Stimulated activated CD8-positive, alpha-beta memory T cell treated with anti-CD3 and anti-CD28 coated beads, Interleukin-4, amount 100 ng/mL, for 4 hours (primary cell): Measurements from ENCODE around the gene SACM1L.
"Not testable (repeated sequence)": the region's sequence is repeated elsewhere in the genome, so short reads cannot be mapped to it uniquely, and the experiment has no call there.

Experiments used
- DNase-seq, 2 donors: peaks; one replicate each; pipeline ENCODE4 v3.0.0-alpha.2; 2020; ENCODE audit warnings: low read depth in 2 of 2, low spot score in 1 of 2

SACM1L gene

GRCh38 chr3:45692866-45693265, 3.7 kb downstream of the SACM1L start:
- DNase-seq, result no peak

- no peak for DNase-seq
These were observed 4.8 kb downstream of the SACM1L start for GRCh38 chr3:45693941-45694521.

DNA sequence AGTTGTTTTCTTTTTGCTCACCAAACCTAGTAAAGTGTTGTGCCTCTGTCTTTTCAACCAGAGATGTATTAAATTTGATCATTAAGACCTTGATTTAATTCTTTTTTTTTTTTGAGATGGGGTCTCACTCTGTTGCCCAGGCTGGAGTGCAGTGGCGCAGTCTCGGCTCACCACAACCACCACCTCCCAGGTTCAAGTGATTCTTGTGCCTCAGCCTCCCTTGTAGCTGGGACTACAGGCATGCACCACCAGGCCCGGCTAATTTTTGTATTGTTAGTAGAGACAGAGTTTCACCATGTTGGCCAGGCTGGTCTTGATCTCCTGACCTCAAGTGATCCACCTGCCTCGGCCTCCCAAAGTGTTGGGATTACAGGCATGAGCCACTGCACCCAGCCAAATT, 6.0 kb downstream of the SACM1L start:
- DNase-seq, result not testable (repeated sequence)

- no peak for DNase-seq
These were observed 11.4 kb downstream of the SACM1L start for GRCh38 chr3:45700570-45701073.

DNA sequence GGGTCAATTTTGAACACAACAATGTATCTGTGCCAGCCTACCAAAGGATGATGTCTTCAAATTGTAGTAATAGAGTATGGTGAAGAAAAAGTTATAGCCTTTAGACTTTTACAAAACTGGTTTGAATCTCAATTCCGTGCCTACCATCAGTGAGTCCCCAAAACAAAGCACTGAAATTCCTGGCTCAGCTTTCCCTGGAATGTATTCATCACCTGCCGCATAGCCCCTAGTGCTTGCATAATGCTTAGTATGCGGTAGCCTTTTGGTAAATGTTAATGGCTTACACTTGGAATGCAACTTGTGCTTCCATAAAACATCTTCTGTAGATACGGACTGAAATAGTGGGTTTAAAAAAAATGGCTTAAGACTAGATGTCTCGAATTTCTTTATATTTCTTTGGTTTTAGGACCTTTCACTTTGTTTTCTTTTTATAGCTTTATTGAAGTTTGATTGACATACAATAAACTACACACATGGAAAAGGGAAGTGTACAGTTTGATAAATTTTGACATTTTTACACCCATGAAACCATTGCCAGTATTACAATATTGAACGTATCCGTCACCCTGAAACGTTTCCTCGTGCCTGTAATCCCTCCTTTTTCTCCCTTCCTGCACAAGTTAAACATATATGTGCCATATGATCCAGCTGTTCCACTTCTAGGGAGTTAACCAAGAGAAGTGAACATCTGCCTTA, 12.1 kb downstream of the SACM1L start:
- no peak for DNase-seq

DNA sequence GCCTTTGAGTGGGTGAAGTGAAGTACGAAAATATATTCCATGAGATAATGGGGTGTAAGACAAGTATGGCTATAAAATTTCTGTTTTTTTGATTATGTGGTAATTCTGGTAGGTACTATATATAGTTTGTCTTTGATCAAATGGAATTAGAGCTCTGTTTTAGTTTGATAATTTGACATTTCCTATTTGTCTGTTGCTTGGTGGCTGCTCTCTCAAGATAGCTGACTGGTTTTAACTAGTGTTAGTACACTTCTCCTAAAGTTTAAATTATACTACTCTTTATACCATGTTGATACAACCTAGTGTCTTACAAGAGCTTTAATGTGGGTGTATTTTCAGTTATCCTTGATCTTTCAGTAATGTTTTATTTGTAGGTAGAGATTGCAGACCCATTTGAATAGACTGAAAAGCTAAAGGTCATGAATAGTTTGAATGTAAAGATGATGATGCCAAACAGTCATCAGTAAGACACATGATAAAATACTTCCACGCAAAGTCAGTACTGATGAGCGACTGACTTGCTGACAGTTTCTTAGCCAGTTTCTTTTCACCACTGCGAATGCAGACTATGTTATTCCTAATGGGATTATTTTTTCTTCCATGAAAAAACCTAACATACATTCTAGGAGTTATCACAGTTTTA, 15.2 kb downstream of the SACM1L start:
- DNase-seq, result no peak

DNA sequence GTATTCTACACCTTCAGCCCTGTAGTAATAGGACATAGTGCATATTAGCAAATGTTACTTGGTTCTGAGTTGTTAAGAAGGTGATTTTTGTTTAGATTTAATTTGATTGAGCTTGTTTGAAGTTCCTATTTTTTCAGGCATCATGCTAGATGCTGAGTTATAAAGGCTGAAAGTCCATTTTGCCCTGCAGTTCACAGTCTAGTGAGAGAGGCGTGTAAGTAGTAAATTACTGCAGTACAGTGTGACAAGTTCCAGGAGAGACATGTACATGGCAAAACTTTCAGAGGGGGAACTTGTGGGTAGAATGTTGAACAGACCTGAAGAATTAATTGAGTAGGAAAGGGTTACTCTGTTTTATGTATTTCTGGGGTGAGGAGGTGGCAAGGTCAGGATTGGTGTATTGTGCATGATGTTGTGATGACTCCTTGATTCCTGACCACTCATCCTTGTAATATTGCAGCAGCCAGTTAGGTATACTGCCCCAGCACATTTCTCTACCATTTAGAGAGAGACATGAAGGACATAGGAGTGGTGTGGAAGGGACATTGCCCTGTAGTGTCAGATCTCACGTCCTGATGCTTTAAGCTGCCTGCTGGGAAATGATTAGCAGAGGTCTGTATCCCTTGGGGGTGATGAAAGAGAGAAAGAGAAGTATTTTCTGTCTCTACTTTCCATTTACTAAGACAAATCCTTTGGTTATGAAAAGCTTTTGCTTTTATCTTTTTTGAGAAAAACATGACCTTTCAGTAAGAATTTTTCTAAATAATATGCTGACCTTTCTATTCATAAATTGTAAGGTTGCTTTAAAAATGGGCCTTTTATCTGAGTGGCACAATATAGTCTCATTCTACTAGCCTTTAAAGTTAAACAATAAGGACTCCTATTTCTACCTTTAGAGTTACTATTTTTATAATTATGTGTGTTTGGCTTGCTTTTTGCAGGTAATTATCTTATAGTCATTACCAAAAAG, 16.9 kb downstream of the SACM1L start:
- no peak for DNase-seq

DNA sequence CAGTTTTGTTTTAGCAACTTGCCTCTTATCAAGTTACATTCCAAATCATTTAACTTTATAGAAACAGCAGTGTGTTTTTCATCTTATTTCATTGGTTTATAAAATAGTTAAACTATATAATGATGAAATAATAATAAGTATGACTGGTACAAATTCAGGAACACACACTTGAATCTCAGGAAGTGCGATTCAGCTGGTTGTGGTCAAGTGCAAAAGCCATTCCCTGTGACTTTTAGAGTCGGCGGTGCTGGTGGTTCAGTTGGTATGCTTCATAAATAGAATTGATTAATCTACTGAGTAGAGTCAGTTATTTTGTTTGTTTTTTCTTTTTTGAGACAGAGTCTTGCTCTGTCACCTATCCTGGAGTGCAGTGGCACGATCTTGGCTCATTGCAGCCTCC, 22.7 kb downstream of the SACM1L start:
- no peak for DNase-seq

DNA sequence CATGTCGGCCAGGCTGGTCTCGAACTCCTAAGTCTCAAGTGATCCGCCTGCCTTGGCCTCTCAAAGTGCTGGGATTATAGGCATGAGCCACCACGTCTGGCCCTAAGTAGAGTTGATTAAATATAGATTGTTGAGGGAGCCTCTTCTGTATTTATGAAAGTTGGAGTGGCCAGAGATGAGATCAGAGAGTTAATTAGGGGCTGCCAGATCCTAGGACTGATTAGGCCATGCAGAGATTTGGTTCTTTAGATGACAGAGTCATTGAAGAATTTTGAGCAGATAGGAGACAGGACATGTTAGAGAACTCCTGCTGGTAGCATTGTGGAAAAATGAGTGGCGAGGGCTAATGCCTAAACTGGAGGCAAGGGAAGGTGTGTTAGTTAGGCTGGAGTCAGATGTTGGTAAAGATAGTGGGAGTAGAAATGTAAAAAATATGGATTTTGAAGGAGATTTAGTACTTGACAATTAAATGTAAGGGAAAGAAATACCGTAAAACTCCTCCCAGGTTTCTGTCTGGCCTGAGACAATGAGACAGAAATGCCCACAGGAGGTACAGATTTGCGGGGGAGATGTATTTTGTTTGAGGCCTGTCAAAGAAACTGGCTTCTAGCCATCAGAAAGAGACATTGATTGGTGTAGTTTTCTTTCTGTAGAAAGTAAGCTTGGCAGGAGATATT, 23.4 kb downstream of the SACM1L start:
- no peak for DNase-seq

- DNase-seq, result no peak
These were observed 26.7 kb downstream of the SACM1L start for GRCh38 chr3:45715945-45716344.

DNA sequence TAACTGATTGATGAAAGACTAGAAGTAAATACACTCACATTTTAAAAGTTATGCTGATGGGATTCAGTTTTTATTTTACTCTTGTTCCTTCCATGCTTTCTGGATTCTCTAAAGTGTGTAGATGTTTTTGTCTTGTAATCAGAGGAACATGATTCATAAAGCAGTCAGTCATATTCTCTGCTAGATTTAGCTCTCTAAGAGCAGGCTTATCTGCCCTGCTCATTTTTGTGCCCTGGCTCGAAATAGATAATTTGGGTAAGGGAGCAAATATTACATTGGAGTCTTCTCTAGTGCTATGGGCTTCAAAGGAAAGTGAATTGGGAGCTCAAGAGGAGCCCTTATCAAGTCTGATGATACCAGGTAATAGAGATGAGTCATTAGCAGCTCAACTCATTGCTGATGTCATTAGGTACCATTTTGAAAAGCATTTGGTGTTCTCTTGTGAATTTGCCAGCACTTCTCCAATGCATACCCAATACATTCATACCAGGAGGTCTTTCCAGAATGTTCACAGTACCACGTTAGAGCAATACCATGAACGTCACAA, 27.7 kb downstream of the SACM1L start:
- DNase-seq, result no peak

DNA sequence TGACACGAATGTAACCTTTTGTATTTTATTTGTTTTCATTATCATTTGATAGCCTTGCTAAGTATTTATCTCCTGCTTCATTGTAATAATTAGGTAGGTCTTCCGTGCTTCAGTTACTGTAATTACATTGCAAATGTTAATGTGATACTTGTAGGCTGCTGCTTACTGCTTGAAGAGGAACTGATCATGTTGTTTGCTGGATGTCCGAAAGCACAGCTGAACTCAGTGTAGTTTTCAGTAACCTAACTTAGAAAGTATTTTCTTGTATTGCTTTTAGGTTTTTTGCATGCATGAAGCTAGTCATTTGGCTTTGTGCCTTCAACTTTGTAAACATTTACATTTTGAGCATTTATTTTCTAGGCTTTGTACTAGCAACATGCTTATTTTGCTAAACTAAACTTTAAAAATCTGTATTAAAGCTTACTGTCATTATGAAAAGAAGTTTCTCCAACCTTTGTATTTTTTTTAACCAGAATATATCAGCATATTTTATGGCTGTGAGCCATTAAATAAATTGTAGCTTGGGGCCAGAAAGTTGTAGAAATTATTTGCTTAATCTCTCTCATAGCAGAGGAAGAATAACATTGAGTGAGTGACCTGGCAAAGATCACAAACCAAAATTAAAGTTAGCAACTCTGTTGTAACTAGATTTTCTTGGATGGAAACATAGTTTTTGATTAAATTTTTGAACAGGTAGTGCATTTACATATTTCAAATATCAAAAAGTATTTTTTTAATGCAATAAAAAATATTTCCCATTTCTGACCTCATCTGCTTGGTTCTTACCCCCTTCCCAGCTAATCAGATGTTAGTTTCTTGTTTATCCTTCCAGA, 30.7 kb downstream of the SACM1L start:
- no peak for DNase-seq

GRCh38 chr3:45724911-45725310, 35.7 kb downstream of the SACM1L start:
- no peak for DNase-seq

GRCh38 chr3:45729614-45730013, 40.4 kb downstream of the SACM1L start:
- no peak for DNase-seq

GRCh38 chr3:45730409-45731154, 41.4 kb downstream of the SACM1L start:
- DNase-seq, result no peak

DNA sequence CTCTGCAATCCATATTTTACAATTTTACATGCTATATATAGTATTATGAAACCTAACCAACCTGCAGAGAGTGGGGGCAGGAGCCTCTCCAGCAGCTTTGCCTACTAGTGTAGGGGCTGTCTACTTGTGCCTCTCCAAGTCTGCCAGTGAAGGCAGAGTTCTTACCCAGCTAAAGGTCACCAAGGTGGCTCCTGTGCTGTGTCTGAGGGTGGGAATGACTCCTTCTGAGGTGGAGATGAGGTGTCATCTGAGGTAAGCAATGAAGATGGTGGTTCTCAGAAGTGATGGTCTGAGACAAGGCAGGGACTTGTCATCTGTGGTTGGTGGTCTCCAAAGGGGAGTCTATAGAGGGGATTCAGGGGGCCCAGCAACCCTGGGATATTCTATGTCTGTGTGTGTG, 47.5 kb downstream of the SACM1L start:
- DNase-seq, result no peak

DNA sequence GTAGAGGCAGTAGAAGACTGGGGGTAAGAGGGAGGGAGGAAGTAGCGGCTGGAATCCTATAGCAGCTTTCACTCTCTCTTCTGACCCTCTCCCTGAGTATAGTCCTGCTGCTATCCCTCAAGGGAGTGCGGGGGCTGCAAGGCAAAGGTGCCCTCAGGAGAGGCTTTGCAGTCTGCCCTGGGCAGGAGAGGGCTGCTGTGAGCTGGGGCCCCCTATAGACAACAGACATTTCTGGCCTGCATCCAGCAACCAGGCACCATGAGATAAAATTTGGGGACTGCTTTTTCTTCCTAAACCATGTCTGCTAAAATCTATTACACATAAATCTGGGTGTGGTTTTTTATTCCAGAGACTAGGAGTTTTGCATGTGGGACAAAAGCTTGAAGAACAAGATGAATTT, 48.0 kb downstream of the SACM1L start:
- DNase-seq, result no peak

DNA sequence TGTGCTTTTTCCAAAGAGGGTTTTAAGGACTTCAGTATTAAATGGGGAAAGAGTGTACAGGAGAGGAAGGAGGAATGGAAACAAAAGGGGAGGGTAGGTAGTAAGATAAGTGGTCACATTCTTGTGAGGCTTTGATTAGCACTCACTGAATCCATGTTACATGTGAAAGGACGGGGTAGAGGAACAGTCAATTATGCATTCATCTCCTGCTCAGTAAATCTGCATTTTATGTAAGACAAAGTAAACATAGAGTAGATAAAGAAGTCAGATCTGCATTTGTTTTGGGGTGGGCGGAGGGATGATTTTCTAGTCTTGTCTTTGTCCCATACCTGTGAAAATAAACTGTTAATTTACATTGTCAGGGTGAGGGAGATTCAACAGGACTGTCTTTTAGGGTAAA, 50.8 kb downstream of the SACM1L start:
- no peak for DNase-seq

- DNase-seq, result no peak
These were observed 52.1 kb downstream of the SACM1L start for GRCh38 chr3:45741247-45741646.
